H1 (cell line): ENCODE measurements around the gene JMJD8. TPM values are rescaled to one million over a fixed set of nuclear protein-coding genes. Genes with fewer than 3 reads are reported as not detected.

ENCODE experiments used
- CTCF ChIA-PET: fragments of 300-600 bp; sonication (Branson Sonifier 250); formaldehyde crosslinking; loops from one replicate; lab custom pipeline; 2021; ENCODE audit not compliant: partially characterized antibody; lab: Charles Lee
- POLR2A ChIA-PET: fragments of 300-600 bp; sonication (Branson Sonifier 250); formaldehyde crosslinking; loops from one replicate; lab custom pipeline; 2021; ENCODE audit warnings: inconsistent platforms; ENCODE audit not compliant: partially characterized antibody; lab: Charles Lee
- DNase-seq, 2 experiments: peaks; one replicate each; pipeline versions ENCODE4 v3.0.0 to v3.0.0-alpha.2; 2010 to 2022; ENCODE audit warnings: low spot score in 2 of 2, low read depth in 1 of 2, mixed read lengths in 1 of 2
- FAIRE-seq: peaks from 2 replicates; lab custom pipeline; 2011; peaks lifted over from hg19 to GRCh38; lab: Jason Lieb, UNC
- H2AFZ ChIP-seq: 2 replicates; pipeline ENCODE4 v1.8.1; 2012; ENCODE audit warnings: low read length, inconsistent platforms
- H2AK5ac ChIP-seq: 2 replicates; pipeline ENCODE4 v1.6.1; 2013; ENCODE audit warnings: low read depth, low read length
- H2BK120ac ChIP-seq: replicated peaks from 2 replicates; pipeline ENCODE3; 2013; ENCODE audit warnings: low read depth, low read length, inconsistent platforms
- H2BK12ac ChIP-seq: 2 replicates; pipeline ENCODE4 v1.6.1; 2013; ENCODE audit warnings: low read depth, low read length
- H2BK15ac ChIP-seq: 2 replicates; pipeline ENCODE4 v1.6.1; 2013; ENCODE audit warnings: low read length
- H2BK20ac ChIP-seq: 2 replicates; pipeline ENCODE4 v1.6.1; 2013; ENCODE audit warnings: low read length
- H2BK5ac ChIP-seq: 2 replicates; pipeline ENCODE4 v1.6.1; 2013; ENCODE audit warnings: low read depth, low read length
- H3K14ac ChIP-seq: 2 replicates; pipeline ENCODE4 v1.6.1; 2013; ENCODE audit warnings: inconsistent platforms; ENCODE audit not compliant: insufficient read length
- H3K18ac ChIP-seq: 2 replicates; pipeline ENCODE4 v1.6.1; 2013; ENCODE audit warnings: low read length; ENCODE audit errors: extremely low read depth
- H3K23ac ChIP-seq: 2 replicates; pipeline ENCODE4 v1.6.1; 2013; ENCODE audit warnings: inconsistent platforms; ENCODE audit not compliant: insufficient read length
- H3K23me2 ChIP-seq: 2 replicates; pipeline ENCODE4 v1.6.1; 2013; ENCODE audit warnings: low read depth, low read length
- H3K27ac ChIP-seq: 2 replicates; pipeline ENCODE4 v1.6.1; 2011; ENCODE audit warnings: low read depth, low read length, inconsistent platforms
- H3K27me3 ChIP-seq, 4 experiments: replicated peaks in 1 of 4; 1 replicate in 1 of 4; 2 replicates in 3 of 4; pipeline versions ENCODE4 v1.6.1 to v1.8.1; 2011 to 2013; ENCODE audit warnings: low read length in 3 of 4, mild to moderate bottlenecking in 3 of 4, inconsistent platforms in 2 of 4, mixed read lengths in 2 of 4, moderate library complexity in 1 of 4; ENCODE audit not compliant: control insufficient read depth in 3 of 4, insufficient read depth in 3 of 4; ENCODE audit errors: extremely low read depth in 1 of 4
- H3K36me3 ChIP-seq, 4 experiments: 2 replicates each; pipeline versions ENCODE4 v1.6.1 to v1.8.1; 2011 to 2013; ENCODE audit warnings: mild to moderate bottlenecking in 4 of 4, low read length in 3 of 4, moderate library complexity in 2 of 4, control low read depth in 1 of 4, inconsistent platforms in 1 of 4; ENCODE audit not compliant: insufficient read depth in 4 of 4, control insufficient read depth in 2 of 4
- H3K4ac ChIP-seq: replicated peaks from 2 replicates; pipeline ENCODE3; 2013; ENCODE audit warnings: low read length, low read depth, mixed read lengths, inconsistent platforms; ENCODE audit not compliant: insufficient read length
- H3K4me1 ChIP-seq, 4 experiments: replicated peaks in 1 of 4; 1 replicate in 1 of 4; 2 replicates in 3 of 4; pipeline versions ENCODE4 v1.6.1 to v1.8.1; 2011 to 2013; ENCODE audit warnings: low read length in 3 of 4, inconsistent platforms in 2 of 4, mixed read lengths in 1 of 4; ENCODE audit not compliant: insufficient read depth in 4 of 4, control insufficient read depth in 3 of 4
- H3K4me2 ChIP-seq, 2 experiments: 2 replicates each; pipeline versions ENCODE4 v1.6.1 to v1.8.1; 2011 to 2013; ENCODE audit warnings: low read depth in 2 of 2, low read length in 2 of 2, control low read depth in 1 of 2, inconsistent platforms in 1 of 2, mild to moderate bottlenecking in 1 of 2; ENCODE audit not compliant: insufficient read depth in 1 of 2
- H3K4me3 ChIP-seq, 4 experiments: fragments of 200-600, 300-600 bp in 1 of 4; sonication (generic), shearing (Covaris generic), sonication (Bioruptor Twin) in 1 of 4; 2 replicates each; pipeline versions ENCODE4 v1.5.1 to v1.8.1; 2011 to 2016; ENCODE audit warnings: low read length in 4 of 4, low read depth in 3 of 4, control low read depth in 2 of 4, inconsistent platforms in 2 of 4, mild to moderate bottlenecking in 2 of 4, mixed read lengths in 1 of 4, moderate library complexity in 1 of 4; ENCODE audit not compliant: insufficient read depth in 2 of 4; ENCODE audit errors: extremely low read depth in 1 of 4
- H3K56ac ChIP-seq: replicated peaks from 2 replicates; pipeline ENCODE3; 2013; ENCODE audit warnings: low read depth, mild to moderate bottlenecking, mixed read lengths, low read length, inconsistent platforms; ENCODE audit not compliant: insufficient read length
- H3K79me1 ChIP-seq: 2 replicates; pipeline ENCODE4 v1.6.1; 2013; ENCODE audit warnings: low read depth, low read length, control low read depth
- H3K79me2 ChIP-seq, 2 experiments: 2 replicates each; pipeline versions ENCODE4 v1.6.1 to v1.8.1; 2012 to 2013; ENCODE audit warnings: low read length in 2 of 2, mild to moderate bottlenecking in 2 of 2, inconsistent platforms in 1 of 2; ENCODE audit not compliant: insufficient read depth in 2 of 2, control insufficient read depth in 1 of 2
- H3K9ac ChIP-seq, 4 experiments: replicated peaks in 1 of 4; 1 replicate in 1 of 4; 2 replicates in 3 of 4; pipeline versions ENCODE4 v1.6.1 to v1.8.1; 2011 to 2013; ENCODE audit warnings: low read depth in 3 of 4, low read length in 3 of 4, control low read depth in 2 of 4, mild to moderate bottlenecking in 2 of 4, moderate library complexity in 2 of 4, inconsistent platforms in 1 of 4; ENCODE audit errors: extremely low read depth in 1 of 4
- H3K9me3 ChIP-seq, 2 experiments: 2 replicates each; pipeline versions ENCODE4 v1.6.1 to v1.8.1; 2012 to 2013; ENCODE audit warnings: mild to moderate bottlenecking in 2 of 2, moderate library complexity in 2 of 2, control low read depth in 1 of 2, inconsistent platforms in 1 of 2, low read depth in 1 of 2, low read length in 1 of 2, mixed read lengths in 1 of 2; ENCODE audit not compliant: insufficient read depth in 2 of 2
- H4K20me1 ChIP-seq, 2 experiments: replicated peaks in 1 of 2; 2 replicates each; pipeline versions ENCODE3 to v1.8.1; 2011 to 2013; ENCODE audit warnings: inconsistent platforms in 2 of 2, low read length in 2 of 2, mild to moderate bottlenecking in 1 of 2; ENCODE audit not compliant: insufficient read depth in 2 of 2, control insufficient read depth in 1 of 2
- H4K5ac ChIP-seq: 2 replicates; pipeline ENCODE4 v1.6.1; 2013; ENCODE audit warnings: low read length, low read depth, mixed read lengths, inconsistent platforms; ENCODE audit not compliant: insufficient read length
- H4K8ac ChIP-seq: 2 replicates; pipeline ENCODE4 v1.8.0; 2013; ENCODE audit warnings: mild to moderate bottlenecking, moderate library complexity, low read length, inconsistent platforms; ENCODE audit not compliant: insufficient read depth; ENCODE audit errors: extremely low read depth
- H4K91ac ChIP-seq: replicated peaks from 2 replicates; pipeline ENCODE3; 2013; ENCODE audit warnings: low read length, mixed read lengths, inconsistent platforms; ENCODE audit not compliant: insufficient read length
- FOSL1 ChIP-seq: IDR thresholded peaks from 2 replicates; pipeline ENCODE4 v1.6.1; 2011; ENCODE audit warnings: mild to moderate bottlenecking, low read depth, low read length, moderate library complexity; ENCODE audit not compliant: insufficient read depth
- JUN ChIP-seq: IDR thresholded peaks from 2 replicates; pipeline ENCODE4 v1.6.1; 2011; ENCODE audit warnings: low read depth, mild to moderate bottlenecking, improper control_type of control experiment, low read length
- KDM5A ChIP-seq: fragments of 200-600 bp; IDR thresholded peaks from 2 replicates; pipeline ENCODE4 v1.7.1; 2012; ENCODE audit warnings: mild to moderate bottlenecking, low read length, inconsistent platforms, mixed read lengths
- RNF2 ChIP-seq: fragments of 200-900, 300-1000 bp; sonication (generic); IDR thresholded peaks from 2 replicates; pipeline ENCODE4 v1.7.1; 2016; ENCODE audit warnings: borderline replicate concordance, low read depth, mild to moderate bottlenecking, antibody characterized with exemption, low read length; ENCODE audit not compliant: poor library complexity, severe bottlenecking; ENCODE audit errors: missing control alignments
- SP4 ChIP-seq: IDR thresholded peaks from 2 replicates; pipeline ENCODE4 v1.6.1; 2012; ENCODE audit warnings: low read length, inconsistent platforms
- WGBS, 2 experiments: shearing (Covaris generic) in 1 of 2; methylation state at CpG; one replicate each; pipeline versions ENCODE4 v1.1.6 to v1.1.7; 2013 to 2015; ENCODE audit warnings: low lambda C conversion rate in 2 of 2, mixed read lengths in 2 of 2, inconsistent platforms in 1 of 2, low coverage in 1 of 2, missing lambda C conversion rate in 1 of 2; ENCODE audit not compliant: insufficient replicate concordance in 2 of 2, insufficient coverage in 1 of 2, insufficient read length in 1 of 2; ENCODE audit errors: extremely low coverage in 1 of 2, missing lambda C conversion rate in 1 of 2; 5-methylcytosine and 5-hydroxymethylcytosine counted together
- polyA plus RNA-seq, 7 experiments: library from polyadenylated mRNA; depleted of rRNA in 3 of 7; stranded (reverse) in 5 of 7; unstranded in 2 of 7; fragments of >200 nt in 5 of 7; fragments of 200-250 nt in 2 of 7; gene quantifications; 1 replicate in 5 of 7; 2 replicates in 1 of 7; 4 replicates in 1 of 7; pipeline versions ENCODE4 v1.2.1 to v1.2.3, GENCODE V29; 2011 to 2013; ENCODE audit warnings: missing spikeins in 2 of 7, mixed read lengths in 2 of 7
- total RNA-seq: library from RNA; stranded (reverse); fragmentation: NEBNext Ultra II Directional; extraction: Animal tissue kit (Norgen Biotek cat#: 25700); gene quantifications from 2 replicates; pipeline ENCODE4 v1.2.1, GENCODE V29; 2021
- TF ChIP-seq, protein P1 (sequence below): IDR thresholded peaks from 2 replicates; pipeline ENCODE4 v1.6.1; 2012; ENCODE audit warnings: inconsistent platforms
- TF ChIP-seq, protein P2 (sequence below): IDR thresholded peaks from 2 replicates; pipeline ENCODE4 v1.6.1; 2011; ENCODE audit warnings: low read length, improper control_type of control experiment

Gene JMJD8
- total and polyA plus RNA-seq, 2 of the 8 experiments (the other 6 are each of a cell fraction or from before 2014, with no cell fraction given): 46.4 to 87.4 TPM

DNA sequence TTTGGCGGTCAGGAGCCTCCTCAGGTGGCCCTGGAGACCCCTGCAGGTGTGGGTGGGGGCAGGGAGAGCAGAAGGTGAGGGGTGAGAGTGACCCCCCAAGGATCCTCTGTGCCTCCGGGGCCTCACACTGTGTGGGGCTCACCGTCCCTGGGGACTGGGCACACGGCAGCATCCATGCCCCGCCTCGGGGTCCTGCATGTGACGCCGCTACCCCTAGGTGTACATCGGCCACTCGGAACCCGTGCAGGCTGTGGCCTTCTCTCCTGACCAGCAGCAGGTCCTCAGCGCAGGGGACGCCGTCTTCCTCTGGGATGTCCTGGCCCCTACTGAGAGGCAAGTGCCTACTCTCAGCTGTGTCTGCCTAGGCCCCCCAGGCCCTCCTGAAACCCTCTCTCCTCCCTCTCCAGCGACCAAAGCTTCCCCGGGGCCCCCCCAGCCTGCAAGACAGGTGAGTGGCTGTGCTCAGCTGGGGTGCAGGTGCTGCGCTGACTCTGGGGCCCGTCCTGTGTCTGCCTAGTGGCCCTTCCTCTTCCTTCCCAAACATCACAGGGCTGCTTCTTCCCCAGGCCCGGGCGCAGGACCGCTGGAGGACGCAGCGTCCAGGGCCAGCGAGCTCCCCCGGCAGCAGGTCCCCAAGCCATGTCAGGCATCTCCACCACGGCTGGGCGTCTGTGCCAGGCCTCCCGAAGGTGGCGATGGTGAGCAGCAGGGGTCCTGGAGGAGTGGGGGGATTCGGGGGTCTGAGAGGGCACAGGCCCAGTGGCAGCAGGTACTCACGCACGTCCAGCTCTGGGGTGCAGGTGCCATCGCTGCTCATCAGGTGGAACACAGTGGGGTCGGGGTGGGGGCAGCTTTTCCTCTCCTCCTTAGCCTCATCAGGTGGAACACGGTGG lies 25.2 kb downstream of the JMJD8 start:
- no peaks in the 10 kb centered on the region for H4K20me1 ChIP-seq
- H2BK120ac ChIP-seq: no peak overlapping the region
- H2AK5ac ChIP-seq: no peak overlapping the region
- DNase-seq: no peak
- no peak overlapping the region for H2BK12ac ChIP-seq
- H3K27ac ChIP-seq: no peak overlapping the region
- H3K23ac ChIP-seq: no peak overlapping the region
- no peak overlapping the region for H2BK20ac ChIP-seq
- no peak overlapping the region for H3K4me2 ChIP-seq
- H3K27me3 ChIP-seq: no peaks in the 10 kb centered on the region
- H3K4me1 ChIP-seq: peaks cover 0 to 8% (median 1%) of the 10 kb centered on the region in 4 experiments; a peak in 4 of 7 replicates
- POLR2A ChIA-PET: interaction anchor here (0.7 to 17.4 kb wide), 8 partner anchors 8 to 72 kb away, joined by 3 to 214 read pairs (median 4); partner anchors contain the start of genes JMJD8, RHBDL1, RHOT2 and STUB1
- no peaks in the 10 kb centered on the region for H3K79me1 ChIP-seq
- H3K9me3 ChIP-seq: no peaks in the 10 kb centered on the region
- H4K5ac ChIP-seq: no peak overlapping the region
- no peak overlapping the region for H3K9ac ChIP-seq
- WGBS, 2 experiments: 94% methylated on average over 32 of the region's 35 CpGs; no CpG with 5 or more reads in 1 of the 2 experiments
- no peak overlapping the region for H3K18ac ChIP-seq
- peaks cover 0 to 34% (median 1%) of the 10 kb centered on the region in 4 experiments; a peak in 3 of 8 replicates for H3K36me3 ChIP-seq
- CTCF ChIA-PET: interaction anchor here (0.6 to 11.3 kb wide), 11 partner anchors 8 to 268 kb away, joined by 3 to 104 read pairs (median 5); partner anchors contain the start of genes METTL26, RHBDL1 and WDR90
- no peak for FAIRE-seq
- H3K23me2 ChIP-seq: no peaks in the 10 kb centered on the region
- H2AFZ ChIP-seq: no peak overlapping the region
- no peak overlapping the region for H2BK15ac ChIP-seq
- no peak overlapping the region for H2BK5ac ChIP-seq
- H3K56ac ChIP-seq: no peak overlapping the region
- no peaks in the 10 kb centered on the region for H3K79me2 ChIP-seq
- no peak overlapping the region for H3K4ac ChIP-seq
- TF ChIP-seq KDM5A (no peak), RNF2 (no peak), JUN (no peak), FOSL1 (no peak), SP4 (no peak)
- TF ChIP-seq, protein P1, sequence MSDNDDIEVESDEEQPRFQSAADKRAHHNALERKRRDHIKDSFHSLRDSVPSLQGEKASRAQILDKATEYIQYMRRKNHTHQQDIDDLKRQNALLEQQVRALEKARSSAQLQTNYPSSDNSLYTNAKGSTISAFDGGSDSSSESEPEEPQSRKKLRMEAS: no peak
- TF ChIP-seq, protein P2, sequence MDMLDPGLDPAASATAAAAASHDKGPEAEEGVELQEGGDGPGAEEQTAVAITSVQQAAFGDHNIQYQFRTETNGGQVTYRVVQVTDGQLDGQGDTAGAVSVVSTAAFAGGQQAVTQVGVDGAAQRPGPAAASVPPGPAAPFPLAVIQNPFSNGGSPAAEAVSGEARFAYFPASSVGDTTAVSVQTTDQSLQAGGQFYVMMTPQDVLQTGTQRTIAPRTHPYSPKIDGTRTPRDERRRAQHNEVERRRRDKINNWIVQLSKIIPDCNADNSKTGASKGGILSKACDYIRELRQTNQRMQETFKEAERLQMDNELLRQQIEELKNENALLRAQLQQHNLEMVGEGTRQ: no peak
- TF ChIP-seq, all 59 proteins: peak for 0
- Histone ChIP-seq H4K91ac (no peak overlapping the region), H4K8ac (no peak overlapping the region), H3K4me3 (no peak overlapping the region), H3K14ac (no peak overlapping the region)
